ENCODE results near the gene PRDM11. TPM values are rescaled to one million over a fixed set of nuclear protein-coding genes. Genes with fewer than 3 reads are reported as not detected.

PRDM11 gene
- total and polyA plus RNA-seq, 4 donors: 3.7 to 35.1 (median 14.1) TPM

DNA sequence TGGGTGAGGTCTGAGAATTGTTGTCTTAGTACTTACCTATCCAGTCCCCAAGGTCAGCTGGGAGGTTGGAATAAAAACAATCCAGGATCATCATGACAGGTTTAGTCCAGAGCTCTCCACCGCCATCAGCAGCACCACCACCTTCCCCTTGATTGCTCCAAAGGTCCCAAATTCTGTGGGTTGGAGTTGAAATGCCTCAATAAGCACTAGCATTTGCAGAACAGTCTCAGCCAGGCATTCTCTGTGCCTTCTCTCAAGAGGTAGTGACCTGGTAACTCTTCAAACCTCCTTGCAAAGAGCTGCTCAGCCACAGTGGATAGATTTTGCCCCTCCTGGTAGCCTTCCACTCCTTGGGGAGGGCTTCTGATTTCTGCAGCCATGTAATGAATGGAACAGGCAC lies 69.6 kb downstream of the PRDM11 start:
- Histone ChIP-seq H3K27me3 (ENCODE audit: control insufficient read depth in 3 of 3, insufficient read depth in 3 of 3, low read length in 2 of 3) (no peaks in the 10 kb centered on the region), H3K9me3 (ENCODE audit: control insufficient read depth in 4 of 4, insufficient read depth in 3 of 4, low read length in 3 of 4) (no peaks in the 10 kb centered on the region), H3K27ac (ENCODE audit: low read depth in 1 of 2, low read length in 1 of 2) (no peak overlapping the region), H3K4me3 (no peak overlapping the region), H3K36me3 (ENCODE audit: control insufficient read depth in 4 of 4, insufficient read depth in 4 of 4, low read length in 4 of 4) (peaks cover 2 to 23% (median 18%) of the 10 kb centered on the region in 4 donors), H3K4me1 (ENCODE audit: control insufficient read depth in 5 of 5, insufficient read depth in 5 of 5, low read length in 5 of 5) (peaks cover 0 to 5% (median 2%) of the 10 kb centered on the region in 5 donors), H3K9ac (ENCODE audit: insufficient read depth in 1 of 2, low read length in 2 of 2) (no peak overlapping the region)
- DNase-seq: no peak
- no peak for ATAC-seq (ENCODE audit: insufficient read depth, low FRiP score)
- TF ChIP-seq, protein P1, sequence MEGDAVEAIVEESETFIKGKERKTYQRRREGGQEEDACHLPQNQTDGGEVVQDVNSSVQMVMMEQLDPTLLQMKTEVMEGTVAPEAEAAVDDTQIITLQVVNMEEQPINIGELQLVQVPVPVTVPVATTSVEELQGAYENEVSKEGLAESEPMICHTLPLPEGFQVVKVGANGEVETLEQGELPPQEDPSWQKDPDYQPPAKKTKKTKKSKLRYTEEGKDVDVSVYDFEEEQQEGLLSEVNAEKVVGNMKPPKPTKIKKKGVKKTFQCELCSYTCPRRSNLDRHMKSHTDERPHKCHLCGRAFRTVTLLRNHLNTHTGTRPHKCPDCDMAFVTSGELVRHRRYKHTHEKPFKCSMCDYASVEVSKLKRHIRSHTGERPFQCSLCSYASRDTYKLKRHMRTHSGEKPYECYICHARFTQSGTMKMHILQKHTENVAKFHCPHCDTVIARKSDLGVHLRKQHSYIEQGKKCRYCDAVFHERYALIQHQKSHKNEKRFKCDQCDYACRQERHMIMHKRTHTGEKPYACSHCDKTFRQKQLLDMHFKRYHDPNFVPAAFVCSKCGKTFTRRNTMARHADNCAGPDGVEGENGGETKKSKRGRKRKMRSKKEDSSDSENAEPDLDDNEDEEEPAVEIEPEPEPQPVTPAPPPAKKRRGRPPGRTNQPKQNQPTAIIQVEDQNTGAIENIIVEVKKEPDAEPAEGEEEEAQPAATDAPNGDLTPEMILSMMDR (IDR thresholded peaks at IDR 0.05; ENCODE audit: control extremely low read depth, extremely low read depth): no peak
- 95 to 96% methylated on average over 1 of the region's 1 CpG for WGBS, 2 donors

DNA sequence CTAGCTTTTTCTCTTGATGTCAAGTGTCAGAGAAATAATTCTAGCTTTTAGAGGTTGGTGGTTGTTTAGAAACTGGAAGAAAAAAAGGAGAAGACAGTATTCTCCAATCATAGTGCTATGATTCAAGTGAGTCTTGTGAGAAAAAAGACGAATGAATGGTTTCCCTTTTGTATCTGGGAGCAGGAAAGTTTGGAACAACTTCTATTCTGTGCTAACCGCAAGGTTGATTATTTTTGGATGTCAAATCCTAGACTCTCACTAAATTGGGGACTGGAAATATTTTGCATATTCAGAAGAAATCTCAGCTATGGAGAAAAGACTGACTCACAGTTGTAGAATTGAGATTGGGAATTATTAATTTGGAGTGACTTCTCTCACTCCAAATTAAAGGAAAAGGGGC lies 70.5 kb downstream of the PRDM11 start:
- H3K4me1 ChIP-seq (ENCODE audit: control insufficient read depth in 5 of 5, insufficient read depth in 5 of 5, low read length in 5 of 5): peaks cover 0 to 5% (median 0%) of the 10 kb centered on the region in 5 donors
- no peak overlapping the region for H3K27ac ChIP-seq (ENCODE audit: low read depth in 1 of 2, low read length in 1 of 2)
- WGBS, 2 donors: 78 to 89% methylated on average over 2 of the region's 2 CpGs
- H3K4me3 ChIP-seq: no peak overlapping the region
- no peak overlapping the region for H3K9ac ChIP-seq (ENCODE audit: insufficient read depth in 1 of 2, low read length in 2 of 2)
- no peaks in the 10 kb centered on the region for H3K9me3 ChIP-seq (ENCODE audit: control insufficient read depth in 4 of 4, insufficient read depth in 3 of 4, low read length in 3 of 4)
- peaks cover 2 to 32% (median 19%) of the 10 kb centered on the region in 4 donors for H3K36me3 ChIP-seq (ENCODE audit: control insufficient read depth in 4 of 4, insufficient read depth in 4 of 4, low read length in 4 of 4)
- no peaks in the 10 kb centered on the region for H3K27me3 ChIP-seq (ENCODE audit: control insufficient read depth in 3 of 3, insufficient read depth in 3 of 3, low read length in 2 of 3)
- ATAC-seq (ENCODE audit: insufficient read depth, low FRiP score) (no peak), DNase-seq (no peak)
- TF ChIP-seq, protein P1 (IDR thresholded peaks at IDR 0.05; ENCODE audit: control extremely low read depth, extremely low read depth): no peak

DNA sequence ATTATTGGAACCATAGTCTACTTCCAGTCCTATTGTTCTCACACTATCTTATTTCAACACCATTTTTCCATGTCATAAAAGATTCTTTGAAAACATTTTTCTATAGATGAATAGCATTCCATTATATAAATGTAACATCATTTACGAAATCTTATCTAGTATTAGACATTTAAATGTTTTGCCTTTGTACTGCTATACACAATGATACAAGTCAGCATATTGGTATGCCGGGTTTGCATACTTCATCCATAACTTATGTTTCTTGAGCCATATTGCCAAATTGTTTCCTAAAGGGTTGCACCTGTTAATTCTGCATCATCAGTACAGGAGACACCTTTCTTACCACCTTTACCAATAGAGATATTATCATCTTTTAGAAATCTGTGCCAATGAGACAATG lies 71.6 kb downstream of the PRDM11 start:
- Histone ChIP-seq H3K4me3 (no peak overlapping the region), H3K9me3 (ENCODE audit: control insufficient read depth in 4 of 4, insufficient read depth in 3 of 4, low read length in 3 of 4) (no peaks in the 10 kb centered on the region), H3K36me3 (ENCODE audit: control insufficient read depth in 4 of 4, insufficient read depth in 4 of 4, low read length in 4 of 4) (peaks cover 2 to 36% (median 17%) of the 10 kb centered on the region in 4 donors), H3K4me1 (ENCODE audit: control insufficient read depth in 5 of 5, insufficient read depth in 5 of 5, low read length in 5 of 5) (peaks cover 0 to 5% (median 0%) of the 10 kb centered on the region in 5 donors), H3K27ac (ENCODE audit: low read depth in 1 of 2, low read length in 1 of 2) (no peak overlapping the region), H3K27me3 (ENCODE audit: control insufficient read depth in 3 of 3, insufficient read depth in 3 of 3, low read length in 2 of 3) (no peaks in the 10 kb centered on the region), H3K9ac (ENCODE audit: insufficient read depth in 1 of 2, low read length in 2 of 2) (no peak overlapping the region)
- ATAC-seq (ENCODE audit: insufficient read depth, low FRiP score) (no peak), DNase-seq (no peak)
- 90 to 95% methylated on average over 2 of the region's 2 CpGs for WGBS, 2 donors
- TF ChIP-seq, protein P1 (IDR thresholded peaks at IDR 0.05; ENCODE audit: control extremely low read depth, extremely low read depth): no peak

DNA sequence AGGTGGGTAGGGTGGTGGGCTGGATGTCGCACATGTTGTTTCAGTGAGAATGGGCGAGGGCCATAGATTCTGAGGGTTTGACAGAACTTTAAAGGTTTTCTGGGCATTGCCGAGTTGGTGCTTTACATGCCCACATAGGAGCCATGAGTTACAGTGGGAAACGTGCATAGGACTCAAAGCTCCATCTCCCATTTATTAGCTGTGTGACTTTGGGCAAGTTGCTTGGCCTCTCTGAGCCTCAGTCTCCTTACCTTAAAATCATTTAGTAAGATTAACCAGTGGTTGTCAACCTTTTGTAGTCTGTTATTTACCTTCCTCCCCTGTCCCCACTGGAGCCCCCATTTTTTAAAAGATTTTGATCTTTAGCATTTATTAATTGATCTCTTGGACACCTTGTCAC lies 72.3 kb downstream of the PRDM11 start:
- Histone ChIP-seq H3K4me3 (no peak overlapping the region), H3K27me3 (ENCODE audit: control insufficient read depth in 3 of 3, insufficient read depth in 3 of 3, low read length in 2 of 3) (no peaks in the 10 kb centered on the region), H3K27ac (ENCODE audit: low read depth in 1 of 2, low read length in 1 of 2) (no peak overlapping the region), H3K4me1 (ENCODE audit: control insufficient read depth in 5 of 5, insufficient read depth in 5 of 5, low read length in 5 of 5) (peaks cover 0 to 5% (median 0%) of the 10 kb centered on the region in 5 donors), H3K36me3 (ENCODE audit: control insufficient read depth in 4 of 4, insufficient read depth in 4 of 4, low read length in 4 of 4) (peaks cover 2 to 31% (median 10%) of the 10 kb centered on the region in 4 donors), H3K9me3 (ENCODE audit: control insufficient read depth in 4 of 4, insufficient read depth in 3 of 4, low read length in 3 of 4) (no peaks in the 10 kb centered on the region), H3K9ac (ENCODE audit: insufficient read depth in 1 of 2, low read length in 2 of 2) (no peak overlapping the region)
- DNase-seq (no peak), ATAC-seq (ENCODE audit: insufficient read depth, low FRiP score) (no peak)
- 97 to 98% methylated on average over 4 of the region's 4 CpGs for WGBS, 2 donors
- TF ChIP-seq, protein P1 (IDR thresholded peaks at IDR 0.05; ENCODE audit: control extremely low read depth, extremely low read depth): no peak
